GM23338 (cell line): ENCODE results near the gene SELENOS. TPM values are rescaled to one million over a fixed set of nuclear protein-coding genes. Genes with fewer than 3 reads are reported as not detected.

Source experiments
- ATAC-seq: fragments of 200-7000 bp; cut with Tn5 transposase; 3 replicates; pipeline ENCODE4 v1.9.1; 2020
- DNase-seq: peaks from one replicate; pipeline ENCODE4 v3.0.0-alpha.2; 2015; ENCODE audit warnings: low spot score
- H2AFZ ChIP-seq: fragments of 200-600 bp; sonication (generic); 2 replicates; pipeline ENCODE4 v1.8.0; 2016; ENCODE audit warnings: antibody characterized with exemption, mild to moderate bottlenecking, moderate library complexity
- H3F3A ChIP-seq: fragments of 200-600 bp; sonication (generic); replicated peaks from 2 replicates; pipeline ENCODE4 v1.8.0; 2017; ENCODE audit warnings: antibody characterized with exemption, mixed run types, low read depth
- H3K27ac ChIP-seq: fragments of 200-600 bp; sonication (generic); 2 replicates; pipeline ENCODE4 v1.6.1; 2016; ENCODE audit warnings: low read depth
- H3K27me3 ChIP-seq: fragments of 200-600 bp; sonication (generic); 2 replicates; pipeline ENCODE4 v1.8.0; 2016; ENCODE audit warnings: mild to moderate bottlenecking, mixed run types, moderate library complexity; ENCODE audit not compliant: insufficient read depth
- H3K36me3 ChIP-seq: fragments of 200-600 bp; sonication (generic); 2 replicates; pipeline ENCODE4 v1.8.0; 2016; ENCODE audit warnings: mild to moderate bottlenecking; ENCODE audit not compliant: insufficient read depth
- H3K4me1 ChIP-seq: fragments of 200-600 bp; sonication (generic); 2 replicates; pipeline ENCODE4 v1.8.0; 2016; ENCODE audit warnings: mild to moderate bottlenecking, moderate library complexity; ENCODE audit not compliant: insufficient read depth
- H3K4me2 ChIP-seq: fragments of 200-600 bp; sonication (generic); 2 replicates; pipeline ENCODE4 v1.7.1; 2017; ENCODE audit warnings: mixed run types
- H3K4me3 ChIP-seq: fragments of 200-600 bp; sonication (generic); 2 replicates; pipeline ENCODE4 v1.6.1; 2016; ENCODE audit warnings: mixed run types
- H3K79me2 ChIP-seq: fragments of 200-600 bp; sonication (generic); replicated peaks from 2 replicates; pipeline ENCODE4 v1.8.0; 2017; ENCODE audit warnings: mild to moderate bottlenecking; ENCODE audit not compliant: insufficient read depth
- H3K9me2 ChIP-seq: fragments of 200-600 bp; sonication (generic); 2 replicates; pipeline ENCODE4 v1.8.0; 2017; ENCODE audit not compliant: insufficient read depth
- H4K20me1 ChIP-seq: fragments of 200-600 bp; sonication (generic); replicated peaks from 2 replicates; pipeline ENCODE4 v1.8.0; 2017; ENCODE audit warnings: mild to moderate bottlenecking; ENCODE audit not compliant: insufficient read depth
- H3K27ac Mint-ChIP-seq: 2 replicates; pipeline ENCODE4 v1.8.0; 2020; ENCODE audit warnings: inconsistent platforms, mild to moderate bottlenecking, moderate library complexity, mixed read lengths
- H3K27me3 Mint-ChIP-seq: 3 replicates; pipeline ENCODE4 v1.8.0; 2022; ENCODE audit warnings: low read depth, mild to moderate bottlenecking, moderate library complexity, mixed read lengths, inconsistent platforms; ENCODE audit not compliant: insufficient read depth, poor library complexity
- H3K36me3 Mint-ChIP-seq: 3 replicates; pipeline ENCODE4 v1.8.0; 2021; ENCODE audit warnings: low read depth, mild to moderate bottlenecking, inconsistent platforms, moderate library complexity, mixed read lengths
- H3K4me1 Mint-ChIP-seq: 3 replicates; pipeline ENCODE4 v1.8.0; 2020; ENCODE audit warnings: mild to moderate bottlenecking, inconsistent platforms, mixed read lengths
- H3K4me3 Mint-ChIP-seq: 3 replicates; pipeline ENCODE4 v1.8.0; 2021; ENCODE audit warnings: moderate library complexity, mild to moderate bottlenecking, inconsistent platforms, mixed read lengths
- H3K9me3 Mint-ChIP-seq: 3 replicates; pipeline ENCODE4 v1.8.0; 2020; ENCODE audit warnings: moderate library complexity, mild to moderate bottlenecking, inconsistent platforms, mixed read lengths
- ETS1 ChIP-seq: IDR thresholded peaks from 2 replicates; pipeline ENCODE4 v1.6.1; 2016; ENCODE audit warnings: antibody characterized with exemption
- EZH2 ChIP-seq: fragments of 200-600 bp; sonication (generic); IDR thresholded peaks from one replicate; pipeline ENCODE4 v1.8.0; 2017; ENCODE audit warnings: antibody characterized with exemption, mild to moderate bottlenecking, low read depth; ENCODE audit not compliant: unreplicated experiment
- EZH2phosphoT487 ChIP-seq: fragments of 200-600 bp; sonication (generic); IDR thresholded peaks from one replicate; pipeline ENCODE4 v1.8.1; 2018; ENCODE audit warnings: antibody characterized with exemption; ENCODE audit not compliant: unreplicated experiment
- JUNB ChIP-seq: IDR thresholded peaks from one replicate; pipeline ENCODE4 v1.6.1; 2016; ENCODE audit warnings: antibody characterized with exemption; ENCODE audit not compliant: unreplicated experiment
- POLR2AphosphoS5 ChIP-seq: IDR thresholded peaks from 2 replicates; pipeline ENCODE4 v1.6.1; 2016; ENCODE audit warnings: antibody characterized with exemption, low read depth
- REST ChIP-seq: IDR thresholded peaks from one replicate; pipeline ENCODE4 v1.6.1; 2018; ENCODE audit warnings: antibody characterized with exemption; ENCODE audit not compliant: unreplicated experiment
- STAT1 ChIP-seq: IDR thresholded peaks from one replicate; pipeline ENCODE4 v1.6.1; 2016; ENCODE audit warnings: antibody characterized with exemption; ENCODE audit not compliant: unreplicated experiment
- ZNF114 ChIP-seq: fragments of 250-450 bp; sonication (Bioruptor Pico); IDR thresholded peaks from 2 replicates; pipeline ENCODE4 v1.5.0; 2020; ENCODE audit warnings: mild to moderate bottlenecking, moderate library complexity
- ZNF462 ChIP-seq: fragments of 250-450 bp; sonication (Bioruptor Pico); IDR thresholded peaks from 2 replicates; pipeline ENCODE4 v1.5.0; 2020; ENCODE audit warnings: mild to moderate bottlenecking, moderate library complexity
- polyA plus RNA-seq: library from polyadenylated mRNA; unstranded; fragments of >200 nt; fragmentation: Nextera tagmentation; extraction: Ambion mirVana; gene quantifications from 2 replicates; pipeline ENCODE4 v1.2.1, GENCODE V29; 2016
- total RNA-seq: library from RNA; depleted of rRNA; stranded (reverse); fragments of >200 nt; shearing (Covaris generic); gene quantifications from 2 replicates; pipeline ENCODE4 v1.2.3, GENCODE V29; 2014

Gene SELENOS
- total and polyA plus RNA-seq, 2 experiments from 2014 or later: 37.0 to 106 TPM

- no peak overlapping the region for H3K4me2 ChIP-seq
- H3K4me1 ChIP-seq: no peaks in the 10 kb centered on the region
- no peak overlapping the region for H3K27ac ChIP-seq
- H3K9me3 Mint-ChIP-seq: no peaks in the 10 kb centered on the region; the same call in 2 of the 3 replicates
- H3K27me3 ChIP-seq: no peaks in the 10 kb centered on the region
- no peaks in the 10 kb centered on the region for H3K79me2 ChIP-seq
- H3K36me3 ChIP-seq: no peaks in the 10 kb centered on the region
- TF ChIP-seq EZH2: no peak
- no peak for TF ChIP-seq JUNB
- no peak for TF ChIP-seq ZNF114 (CRISPR knock-in tag)
- no peak for TF ChIP-seq REST
- TF ChIP-seq EZH2phosphoT487: no peak
- no peak for TF ChIP-seq POLR2AphosphoS5
- no peak for TF ChIP-seq ZNF462 (CRISPR knock-in tag)
- TF ChIP-seq STAT1: no peak
- TF ChIP-seq ETS1: no peak
- H3K27ac Mint-ChIP-seq: no peak overlapping the region
- no peaks in the 10 kb centered on the region for H3F3A ChIP-seq
- ATAC-seq (no peak), DNase-seq (no peak)
- no peaks in the 10 kb centered on the region for H3K9me2 ChIP-seq
- H3K4me1 Mint-ChIP-seq: peaks cover 2% of the 10 kb centered on the region; the same call in 2 of the 3 replicates
- no peaks in the 10 kb centered on the region for H3K36me3 Mint-ChIP-seq
- H4K20me1 ChIP-seq: no peaks in the 10 kb centered on the region
- no peak overlapping the region for H3K4me3 ChIP-seq
- no peak overlapping the region for H2AFZ ChIP-seq
- no peak overlapping the region for H3K4me3 Mint-ChIP-seq
- H3K27me3 Mint-ChIP-seq: peaks cover 13% of the 10 kb centered on the region
Measured at GRCh38 chr15:101315736-101316135, 38.5 kb upstream of the SELENOS start.
